GM12892 (cell line): Measurements from ENCODE around the gene LBR.

ENCODE experiments used
- POLR2A ChIP-seq: IDR thresholded peaks from 2 replicates; pipeline ENCODE4 v1.6.1; 2011; ENCODE audit warnings: low read depth, low read length, control low read depth
- POLR2AphosphoS5 ChIP-seq: IDR thresholded peaks from 2 replicates; pipeline ENCODE4 v1.6.1; 2011; ENCODE audit warnings: low read depth, low read length, control low read depth

- TF ChIP-seq POLR2A (no peak), POLR2AphosphoS5 (no peak)
Measured at GRCh38 chr1:225461533-225462428, 33.9 kb upstream of the LBR start.
